H9 (cell line): Measurements from ENCODE around the gene XPC. TPM values are rescaled to one million over a fixed set of nuclear protein-coding genes. Genes with fewer than 3 reads are reported as not detected.

ENCODE experiments used
- DNase-seq: peaks from one replicate; pipeline ENCODE4 v3.0.0-alpha.2; 2017
- H2AFZ ChIP-seq: one replicate; pipeline ENCODE4 v1.6.1; 2013; ENCODE audit warnings: mild to moderate bottlenecking, low read length, control low read depth, moderate library complexity
- H2AK5ac ChIP-seq: 2 replicates; pipeline ENCODE4 v1.6.1; 2013; ENCODE audit warnings: low read length, control low read depth, mixed read lengths; ENCODE audit not compliant: insufficient read length
- H2BK120ac ChIP-seq: one replicate; pipeline ENCODE4 v1.6.1; 2013; ENCODE audit warnings: low read depth, mild to moderate bottlenecking, low read length, control low read depth, inconsistent platforms; ENCODE audit not compliant: poor library complexity, severe bottlenecking
- H2BK12ac ChIP-seq: 2 replicates; pipeline ENCODE4 v1.6.1; 2013; ENCODE audit warnings: low read length, control low read depth, mixed read lengths, low read depth; ENCODE audit not compliant: insufficient read length
- H2BK15ac ChIP-seq: 2 replicates; pipeline ENCODE4 v1.6.1; 2013; ENCODE audit warnings: low read depth, low read length, control low read depth
- H2BK20ac ChIP-seq: one replicate; pipeline ENCODE4 v1.6.1; 2013; ENCODE audit warnings: low read depth, mild to moderate bottlenecking, low read length, control low read depth, inconsistent platforms; ENCODE audit not compliant: poor library complexity, severe bottlenecking
- H2BK5ac ChIP-seq: 2 replicates; pipeline ENCODE4 v1.6.1; 2013; ENCODE audit warnings: low read length, control low read depth, mixed read lengths; ENCODE audit not compliant: insufficient read length
- H3K14ac ChIP-seq: 2 replicates; pipeline ENCODE4 v1.6.1; 2013; ENCODE audit warnings: low read length, control low read depth; ENCODE audit not compliant: insufficient read depth
- H3K18ac ChIP-seq: 2 replicates; pipeline ENCODE4 v1.6.1; 2013; ENCODE audit warnings: low read depth, mild to moderate bottlenecking, mixed read lengths, low read length, control low read depth; ENCODE audit not compliant: insufficient read length
- H3K23ac ChIP-seq: 2 replicates; pipeline ENCODE4 v1.6.1; 2013; ENCODE audit warnings: low read length, control low read depth, mixed read lengths, low read depth; ENCODE audit not compliant: insufficient read length
- H3K23me2 ChIP-seq: 2 replicates; pipeline ENCODE4 v1.6.1; 2013; ENCODE audit warnings: low read depth, mild to moderate bottlenecking, mixed read lengths, low read length, control low read depth; ENCODE audit not compliant: insufficient read length, poor library complexity, severe bottlenecking
- H3K27ac ChIP-seq: 2 replicates; pipeline ENCODE4 v1.5.1; 2013; ENCODE audit warnings: low read length, control low read depth, mixed read lengths, low read depth; ENCODE audit not compliant: insufficient read length
- H3K27me3 ChIP-seq: 2 replicates; pipeline ENCODE4 v1.6.1; 2013; ENCODE audit warnings: low read length, control low read depth, inconsistent platforms; ENCODE audit not compliant: insufficient read depth
- H3K4ac ChIP-seq: 2 replicates; pipeline ENCODE4 v1.6.1; 2013; ENCODE audit warnings: low read depth, mild to moderate bottlenecking, control low read depth, inconsistent platforms, low read length, moderate library complexity
- H3K4me1 ChIP-seq: 2 replicates; pipeline ENCODE4 v1.6.1; 2013; ENCODE audit warnings: low read length, control low read depth, inconsistent platforms; ENCODE audit not compliant: insufficient read depth
- H3K4me2 ChIP-seq: 2 replicates; pipeline ENCODE4 v1.6.1; 2013; ENCODE audit warnings: low read length, control low read depth, mixed read lengths; ENCODE audit not compliant: insufficient read length, insufficient read depth
- H3K56ac ChIP-seq: 2 replicates; pipeline ENCODE4 v1.6.1; 2013; ENCODE audit warnings: low read depth, mild to moderate bottlenecking, mixed read lengths, low read length, control low read depth; ENCODE audit not compliant: insufficient read length
- H3K79me1 ChIP-seq: 2 replicates; pipeline ENCODE4 v1.6.1; 2013; ENCODE audit warnings: low read depth, mild to moderate bottlenecking, moderate library complexity, low read length, control low read depth, inconsistent platforms; ENCODE audit not compliant: insufficient read depth, poor library complexity, severe bottlenecking
- H3K79me2 ChIP-seq: 2 replicates; pipeline ENCODE4 v1.6.1; 2013; ENCODE audit warnings: low read length, control low read depth, inconsistent platforms; ENCODE audit not compliant: insufficient read depth
- H3K9ac ChIP-seq: 2 replicates; pipeline ENCODE4 v1.6.1; 2013; ENCODE audit warnings: low read length, control low read depth, mixed read lengths; ENCODE audit not compliant: insufficient read length; ENCODE audit errors: extremely low read depth
- H3K9me3 ChIP-seq: one replicate; pipeline ENCODE4 v1.6.1; 2013; ENCODE audit warnings: low read depth, low read length, inconsistent platforms; ENCODE audit not compliant: control insufficient read depth
- H3T11ph ChIP-seq: one replicate; pipeline ENCODE4 v1.6.1; 2013; ENCODE audit warnings: mild to moderate bottlenecking, low read length, control low read depth, inconsistent platforms
- H4K20me1 ChIP-seq: one replicate; pipeline ENCODE4 v1.6.1; 2013; ENCODE audit not compliant: control insufficient read depth, insufficient read length, insufficient read depth
- H4K5ac ChIP-seq: 2 replicates; pipeline ENCODE4 v1.6.1; 2013; ENCODE audit warnings: low read depth, mild to moderate bottlenecking, mixed read lengths, low read length, control low read depth; ENCODE audit not compliant: insufficient read length
- H4K8ac ChIP-seq: replicated peaks from 2 replicates; pipeline ENCODE4 v1.6.1; 2013; ENCODE audit warnings: low read length, control low read depth, mixed read lengths, low read depth; ENCODE audit not compliant: insufficient read length
- H4K91ac ChIP-seq: 2 replicates; pipeline ENCODE4 v1.6.1; 2013; ENCODE audit warnings: low read depth, mild to moderate bottlenecking, moderate library complexity, mixed read lengths, low read length, control low read depth; ENCODE audit not compliant: insufficient read length
- H3K27ac Mint-ChIP-seq, 3 experiments: 2 replicates in 2 of 3; 3 replicates in 1 of 3; pipeline ENCODE4 v1.8.0; 2020 to 2021; ENCODE audit warnings: mixed read lengths in 3 of 3, mild to moderate bottlenecking in 1 of 3, moderate library complexity in 1 of 3
- H3K27me3 Mint-ChIP-seq: 2 replicates; pipeline ENCODE4 v1.8.0; 2021; ENCODE audit warnings: low read depth, mild to moderate bottlenecking, moderate library complexity, mixed read lengths
- H3K36me3 Mint-ChIP-seq, 3 experiments: 2 replicates in 2 of 3; 3 replicates in 1 of 3; pipeline ENCODE4 v1.8.0; 2020 to 2021; ENCODE audit warnings: low read depth in 3 of 3, mixed read lengths in 3 of 3; ENCODE audit not compliant: insufficient read depth in 1 of 3
- H3K4me1 Mint-ChIP-seq, 2 experiments: 2 replicates each; pipeline ENCODE4 v1.8.0; 2020; ENCODE audit warnings: mixed read lengths in 2 of 2
- H3K4me3 Mint-ChIP-seq, 2 experiments: 2 replicates in 1 of 2; 3 replicates in 1 of 2; pipeline ENCODE4 v1.8.0; 2020 to 2021; ENCODE audit warnings: mild to moderate bottlenecking in 2 of 2, mixed read lengths in 2 of 2, moderate library complexity in 1 of 2
- H3K9me3 Mint-ChIP-seq, 2 experiments: 2 replicates in 1 of 2; 3 replicates in 1 of 2; pipeline ENCODE4 v1.8.0; 2020; ENCODE audit warnings: mild to moderate bottlenecking in 2 of 2, mixed read lengths in 2 of 2, moderate library complexity in 1 of 2
- WGBS: extraction: QIAGEN DNeasy Blood & Tissue Kit; methylation state at CpG from one replicate; pipeline ENCODE4 v1.1.7; 2013; ENCODE audit warnings: missing lambda C conversion rate, low lambda C conversion rate, mixed read lengths; ENCODE audit not compliant: insufficient read length; ENCODE audit errors: extremely low coverage; 5-methylcytosine and 5-hydroxymethylcytosine counted together
- total RNA-seq: library from RNA; stranded (reverse); gene quantifications from 2 replicates; pipeline ENCODE4 v1.2.1, GENCODE V29; 2021
- TF ChIP-seq, protein P1 (sequence below): fragments of 200-600 bp; sonication (generic); conservative IDR thresholded peaks from 3 replicates; pipeline ENCODE4 v1.8.0; 2021; ENCODE audit warnings: antibody characterized with exemption, mild to moderate bottlenecking

XPC gene
- total RNA-seq, 1 experiment from 2014 or later = 30.3 TPM

DNA sequence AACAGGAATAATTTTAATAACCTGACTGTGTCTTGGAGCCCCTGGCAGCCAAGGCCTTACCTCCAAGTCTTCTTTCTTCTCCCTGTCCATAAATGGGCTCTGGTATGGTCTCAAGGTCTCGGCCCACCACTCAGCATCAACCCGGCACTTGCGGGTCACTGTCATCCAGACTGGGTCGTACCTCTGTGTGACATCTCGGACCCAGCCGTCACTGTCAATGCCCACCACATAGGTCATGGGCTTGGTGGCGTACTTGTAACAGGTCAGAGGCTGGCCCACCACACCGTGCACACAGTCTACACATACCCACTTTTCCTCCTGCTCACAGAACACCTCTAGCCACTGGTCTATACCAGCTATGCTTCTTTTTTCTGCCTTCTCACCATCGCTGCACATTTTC, 20.4 kb downstream of the XPC start:
- H2AK5ac ChIP-seq = no peak overlapping the region
- H3K4ac ChIP-seq = no peak overlapping the region
- no peak overlapping the region for H2AFZ ChIP-seq
- H3K4me3 Mint-ChIP-seq = no peak overlapping the region
- no peak overlapping the region for H4K5ac ChIP-seq
- no peaks in the 10 kb centered on the region for H3K27me3 ChIP-seq
- H3K27ac ChIP-seq = no peak overlapping the region
- H2BK5ac ChIP-seq = no peak overlapping the region
- H3K4me2 ChIP-seq = no peak overlapping the region
- no peaks in the 10 kb centered on the region for H3K79me2 ChIP-seq
- H3K4me1 ChIP-seq = no peaks in the 10 kb centered on the region
- peaks cover 53 to 91% (median 89%) of the 10 kb centered on the region in 3 experiments for H3K36me3 Mint-ChIP-seq
- TF ChIP-seq, protein P1, sequence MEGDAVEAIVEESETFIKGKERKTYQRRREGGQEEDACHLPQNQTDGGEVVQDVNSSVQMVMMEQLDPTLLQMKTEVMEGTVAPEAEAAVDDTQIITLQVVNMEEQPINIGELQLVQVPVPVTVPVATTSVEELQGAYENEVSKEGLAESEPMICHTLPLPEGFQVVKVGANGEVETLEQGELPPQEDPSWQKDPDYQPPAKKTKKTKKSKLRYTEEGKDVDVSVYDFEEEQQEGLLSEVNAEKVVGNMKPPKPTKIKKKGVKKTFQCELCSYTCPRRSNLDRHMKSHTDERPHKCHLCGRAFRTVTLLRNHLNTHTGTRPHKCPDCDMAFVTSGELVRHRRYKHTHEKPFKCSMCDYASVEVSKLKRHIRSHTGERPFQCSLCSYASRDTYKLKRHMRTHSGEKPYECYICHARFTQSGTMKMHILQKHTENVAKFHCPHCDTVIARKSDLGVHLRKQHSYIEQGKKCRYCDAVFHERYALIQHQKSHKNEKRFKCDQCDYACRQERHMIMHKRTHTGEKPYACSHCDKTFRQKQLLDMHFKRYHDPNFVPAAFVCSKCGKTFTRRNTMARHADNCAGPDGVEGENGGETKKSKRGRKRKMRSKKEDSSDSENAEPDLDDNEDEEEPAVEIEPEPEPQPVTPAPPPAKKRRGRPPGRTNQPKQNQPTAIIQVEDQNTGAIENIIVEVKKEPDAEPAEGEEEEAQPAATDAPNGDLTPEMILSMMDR = no peak
- H3T11ph ChIP-seq = no peak overlapping the region
- no peak overlapping the region for H2BK20ac ChIP-seq
- no peak overlapping the region for H2BK120ac ChIP-seq
- no peaks in the 10 kb centered on the region for H4K20me1 ChIP-seq
- no peaks in the 10 kb centered on the region for H3K9me3 ChIP-seq
- no peak overlapping the region for H3K18ac ChIP-seq
- H3K23ac ChIP-seq = no peak overlapping the region
- H3K56ac ChIP-seq = no peak overlapping the region
- no peak overlapping the region for H4K8ac ChIP-seq
- peaks cover 0 to 5% of the 10 kb centered on the region in 2 experiments; a peak in 1 of 4 replicates for H3K4me1 Mint-ChIP-seq
- no peak overlapping the region for H3K27ac Mint-ChIP-seq
- H3K27me3 Mint-ChIP-seq = no peaks in the 10 kb centered on the region
- H3K14ac ChIP-seq = no peak overlapping the region
- H4K91ac ChIP-seq = no peak overlapping the region
- no peak overlapping the region for H2BK15ac ChIP-seq
- H2BK12ac ChIP-seq = no peak overlapping the region
- H3K23me2 ChIP-seq = no peaks in the 10 kb centered on the region
- H3K9ac ChIP-seq = no peak overlapping the region
- peaks cover 5 to 16% of the 10 kb centered on the region in 2 experiments; a peak in 4 of 5 replicates for H3K9me3 Mint-ChIP-seq
- H3K79me1 ChIP-seq = no peaks in the 10 kb centered on the region
- DNase-seq = no peak
- WGBS = no CpG with 5 or more reads among the region's 9 CpGs
